ENCODE results near the gene CAMTA1. TPM values are rescaled to one million over a fixed set of nuclear protein-coding genes. Genes with fewer than 3 reads are reported as not detected.

Gene CAMTA1
- total and polyA plus RNA-seq, 4 donors = 18.0 to 93.5 (median 35.8) TPM

GRCh38 chr1:7047866-7048265, 262.6 kb downstream of the CAMTA1 start:
- Histone ChIP-seq H3K4me3 (ENCODE audit: low read depth in 1 of 3, low read length in 3 of 3) (no peak overlapping the region), H3K27me3 (ENCODE audit: control insufficient read depth in 4 of 4, insufficient read depth in 4 of 4, low read length in 3 of 4) (no peaks in the 10 kb centered on the region), H3K9ac (ENCODE audit: low read depth in 1 of 2, low read length in 2 of 2) (no peak overlapping the region), H3K9me3 (ENCODE audit: control insufficient read depth in 4 of 4, low read length in 3 of 4) (peaks cover 0 to 2% (median 0%) of the 10 kb centered on the region in 4 donors), H3K4me1 (ENCODE audit: control insufficient read depth in 4 of 4, insufficient read depth in 4 of 4, low read length in 3 of 4) (peaks cover 0 to 1% (median 0%) of the 10 kb centered on the region in 4 donors), H3K36me3 (ENCODE audit: control insufficient read depth in 4 of 4, insufficient read depth in 3 of 4, low read depth in 1 of 4, low read length in 3 of 4) (no peaks in the 10 kb centered on the region), H3K27ac (ENCODE audit: low read depth in 1 of 2, low read length in 2 of 2) (no peak overlapping the region)
- 72% methylated on average over 2 of the region's 2 CpGs for WGBS
- DNase-seq (ENCODE audit: low spot score) = no peak
- TF ChIP-seq FOXA1 (IDR thresholded peaks at IDR 0.05) (no peak), RAD21 (IDR thresholded peaks at IDR 0.05) (no peak), REST (IDR thresholded peaks at IDR 0.05) (no peak), TAF1 (conservative IDR thresholded peaks at IDR 0.05) (no peak)

- H3K4me1 ChIP-seq (ENCODE audit: control insufficient read depth in 4 of 4, insufficient read depth in 4 of 4, low read length in 3 of 4) = no peaks in the 10 kb centered on the region
- no peaks in the 10 kb centered on the region for H3K27me3 ChIP-seq (ENCODE audit: control insufficient read depth in 4 of 4, insufficient read depth in 4 of 4, low read length in 3 of 4)
- H3K27ac ChIP-seq (ENCODE audit: low read depth in 1 of 2, low read length in 2 of 2) = no peak overlapping the region
- WGBS = 80% methylated on average over 10 of the region's 10 CpGs
- no peak for DNase-seq (ENCODE audit: low spot score)
- H3K9ac ChIP-seq (ENCODE audit: low read depth in 1 of 2, low read length in 2 of 2) = no peak overlapping the region
- no peaks in the 10 kb centered on the region for H3K36me3 ChIP-seq (ENCODE audit: control insufficient read depth in 4 of 4, insufficient read depth in 3 of 4, low read depth in 1 of 4, low read length in 3 of 4)
- TF ChIP-seq ZBTB33 (IDR thresholded peaks at IDR 0.05) = no peak
- TF ChIP-seq YY1 (IDR thresholded peaks at IDR 0.05) = no peak
- no peak for TF ChIP-seq RXRA (IDR thresholded peaks at IDR 0.05)
- TF ChIP-seq HNF4G (IDR thresholded peaks at IDR 0.05) = no peak
- TF ChIP-seq FOXA1 (IDR thresholded peaks at IDR 0.05) = no peak
- TF ChIP-seq RAD21 (IDR thresholded peaks at IDR 0.05) = no peak
- no peak for TF ChIP-seq EGR1 (IDR thresholded peaks at IDR 0.05; ENCODE audit: low read depth in 2 of 2)
- TF ChIP-seq TAF1 (conservative IDR thresholded peaks at IDR 0.05) = no peak
- no peak for TF ChIP-seq NR2F2 (IDR thresholded peaks at IDR 0.05)
- TF ChIP-seq FOXA2 (IDR thresholded peaks at IDR 0.05) = no peak
- peaks cover 0 to 2% (median 0%) of the 10 kb centered on the region in 4 donors for H3K9me3 ChIP-seq (ENCODE audit: control insufficient read depth in 4 of 4, low read length in 3 of 4)
- H3K4me3 ChIP-seq (ENCODE audit: low read depth in 1 of 3, low read length in 3 of 3) = no peak overlapping the region
These were observed 263.1 kb downstream of the CAMTA1 start for GRCh38 chr1:7048395-7048794.

GRCh38 chr1:7049913-7050625, 264.8 kb downstream of the CAMTA1 start:
- TF ChIP-seq FOXA2 (IDR thresholded peaks at IDR 0.05) (no peak), REST (IDR thresholded peaks at IDR 0.05) (no peak)
- Histone ChIP-seq H3K36me3 (ENCODE audit: control insufficient read depth in 4 of 4, insufficient read depth in 3 of 4, low read depth in 1 of 4, low read length in 3 of 4) (no peaks in the 10 kb centered on the region), H3K4me1 (ENCODE audit: control insufficient read depth in 4 of 4, insufficient read depth in 4 of 4, low read length in 3 of 4) (no peaks in the 10 kb centered on the region), H3K9me3 (ENCODE audit: control insufficient read depth in 4 of 4, low read length in 3 of 4) (peaks cover 0 to 2% (median 0%) of the 10 kb centered on the region in 4 donors), H3K9ac (ENCODE audit: low read depth in 1 of 2, low read length in 2 of 2) (no peak overlapping the region), H3K4me3 (ENCODE audit: low read depth in 1 of 3, low read length in 3 of 3) (no peak overlapping the region), H3K27ac (ENCODE audit: low read depth in 1 of 2, low read length in 2 of 2) (no peak overlapping the region), H3K27me3 (ENCODE audit: control insufficient read depth in 4 of 4, insufficient read depth in 4 of 4, low read length in 3 of 4) (no peaks in the 10 kb centered on the region)
- no peak for DNase-seq (ENCODE audit: low spot score)
- WGBS = 84% methylated on average over 25 of the region's 25 CpGs

Data from liver (tissue), 9 donors.